BE2C (cell line): Measurements from ENCODE around the gene IL1B.

Experiments
- DNase-seq: peaks from one replicate; pipeline ENCODE4 v3.0.0-alpha.2; 2020
- H3K27me3 ChIP-seq: fragments of 250-450 bp; sonication (Bioruptor Pico); 2 replicates; pipeline ENCODE4 v1.5.1; 2020; ENCODE audit warnings: mild to moderate bottlenecking
- H3K36me3 ChIP-seq: fragments of 250-450 bp; sonication (Bioruptor Pico); 2 replicates; pipeline ENCODE4 v1.5.1; 2020; ENCODE audit warnings: mild to moderate bottlenecking
- H3K4me1 ChIP-seq: fragments of 250-450 bp; sonication (Bioruptor Pico); 2 replicates; pipeline ENCODE4 v1.5.1; 2020
- H3K4me3 ChIP-seq: 2 replicates; pipeline ENCODE4 v1.5.1; 2011; ENCODE audit warnings: low read depth, low read length
- H3K9me3 ChIP-seq: fragments of 250-450 bp; sonication (Bioruptor Pico); 2 replicates; pipeline ENCODE4 v1.5.1; 2020
- CTCF ChIP-seq: IDR thresholded peaks from 2 replicates; pipeline ENCODE4 v1.5.1; 2012; ENCODE audit warnings: mild to moderate bottlenecking, low read depth, low read length

Gene IL1B

DNA sequence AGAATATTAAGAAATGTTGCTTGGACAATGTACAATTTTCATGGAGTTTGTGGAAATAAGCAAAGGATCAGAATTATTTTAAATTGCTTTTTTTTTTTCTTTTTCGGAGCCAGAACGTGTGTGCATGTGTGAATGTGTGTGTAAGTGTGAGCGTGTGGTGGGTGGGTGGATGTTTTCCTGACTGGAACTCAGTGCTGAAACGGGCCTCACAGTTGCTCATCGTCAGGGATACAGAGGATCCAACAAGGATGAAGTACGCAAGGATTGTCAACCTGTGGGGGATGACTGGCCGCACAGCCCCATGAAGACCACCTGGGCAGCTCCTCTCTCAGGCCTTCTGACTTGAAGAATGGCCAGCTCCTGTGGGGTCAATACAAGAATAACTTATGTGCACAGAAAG is 17.5 kb downstream of the IL1B start:
- Histone ChIP-seq H3K27me3 (no peaks in the 10 kb centered on the region), H3K9me3 (no peaks in the 10 kb centered on the region), H3K36me3 (no peaks in the 10 kb centered on the region), H3K4me1 (no peaks in the 10 kb centered on the region), H3K4me3 (no peak overlapping the region)
- DNase-seq = no peak
- no peak for TF ChIP-seq CTCF

DNA sequence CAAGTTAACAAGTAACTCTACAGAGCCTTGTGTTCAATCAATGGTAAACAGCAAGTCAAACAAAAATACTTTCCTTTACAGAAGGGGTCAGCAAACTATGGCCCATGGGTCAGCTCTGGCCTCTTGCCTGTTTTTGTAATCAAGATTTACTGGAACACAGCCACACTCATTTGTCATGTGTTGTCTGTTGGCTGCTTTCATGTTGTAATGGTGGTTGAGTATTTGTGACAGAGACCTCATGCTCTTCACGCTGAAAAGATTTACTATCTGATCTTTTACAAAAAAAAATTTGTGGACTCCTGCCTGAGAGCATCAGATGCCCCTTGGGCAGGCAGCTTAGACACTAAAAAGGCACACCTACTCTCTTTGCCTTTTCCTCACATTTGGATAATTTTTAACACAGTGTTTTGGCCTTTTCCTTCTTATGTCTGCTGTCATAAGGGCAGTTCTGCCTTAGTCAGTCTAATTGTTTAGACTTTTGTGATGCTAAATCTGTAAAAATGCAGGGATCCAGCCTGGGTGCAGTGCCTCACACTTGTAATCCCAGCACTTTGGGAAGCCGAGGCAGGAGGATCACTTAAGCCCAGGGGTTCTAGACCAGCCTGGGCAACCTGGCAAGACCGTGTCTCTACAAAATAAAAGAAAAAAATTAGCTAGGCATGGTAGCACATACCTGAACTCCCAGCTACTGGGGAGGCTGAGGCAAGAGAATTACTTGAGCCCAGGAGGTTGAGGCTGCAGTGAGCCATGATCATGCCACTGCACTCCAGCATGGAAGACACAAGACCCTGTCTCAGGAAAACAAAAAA is 18.3 kb downstream of the IL1B start:
- H3K4me1 ChIP-seq = no peaks in the 10 kb centered on the region
- DNase-seq = no peak
- no peaks in the 10 kb centered on the region for H3K9me3 ChIP-seq
- no peaks in the 10 kb centered on the region for H3K27me3 ChIP-seq
- TF ChIP-seq CTCF = no peak
- no peak overlapping the region for H3K4me3 ChIP-seq
- H3K36me3 ChIP-seq = no peaks in the 10 kb centered on the region

GRCh38 chr2:112817082-112817689 is 19.4 kb downstream of the IL1B start:
- TF ChIP-seq CTCF = no peak
- Histone ChIP-seq H3K36me3 (no peaks in the 10 kb centered on the region), H3K27me3 (no peaks in the 10 kb centered on the region), H3K9me3 (no peaks in the 10 kb centered on the region), H3K4me3 (no peak overlapping the region), H3K4me1 (no peaks in the 10 kb centered on the region)
- no peak for DNase-seq

DNA sequence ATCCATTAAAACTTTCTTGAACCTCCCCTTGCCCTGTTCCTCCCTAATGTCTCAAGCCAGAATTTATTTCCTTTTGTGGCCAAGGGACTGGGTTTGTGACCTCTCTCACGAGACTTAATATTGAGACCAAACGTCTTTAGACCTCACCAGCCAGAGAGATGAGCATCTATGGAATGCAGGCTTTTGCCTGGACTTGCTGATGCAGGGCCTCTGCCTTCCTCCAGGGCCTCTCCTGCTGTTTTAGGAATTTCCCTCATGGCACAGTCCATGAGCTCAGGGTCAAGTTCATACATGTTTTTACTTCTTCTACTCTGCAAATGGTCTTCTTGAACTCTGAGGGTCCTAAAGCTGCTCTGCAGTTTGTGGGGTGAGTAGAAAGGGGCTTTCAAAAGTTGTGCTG is 22.3 kb downstream of the IL1B start:
- no peak for TF ChIP-seq CTCF
- no peaks in the 10 kb centered on the region for H3K9me3 ChIP-seq
- no peak overlapping the region for H3K4me3 ChIP-seq
- H3K27me3 ChIP-seq = no peaks in the 10 kb centered on the region
- no peaks in the 10 kb centered on the region for H3K36me3 ChIP-seq
- H3K4me1 ChIP-seq = no peaks in the 10 kb centered on the region
- DNase-seq = no peak

DNA sequence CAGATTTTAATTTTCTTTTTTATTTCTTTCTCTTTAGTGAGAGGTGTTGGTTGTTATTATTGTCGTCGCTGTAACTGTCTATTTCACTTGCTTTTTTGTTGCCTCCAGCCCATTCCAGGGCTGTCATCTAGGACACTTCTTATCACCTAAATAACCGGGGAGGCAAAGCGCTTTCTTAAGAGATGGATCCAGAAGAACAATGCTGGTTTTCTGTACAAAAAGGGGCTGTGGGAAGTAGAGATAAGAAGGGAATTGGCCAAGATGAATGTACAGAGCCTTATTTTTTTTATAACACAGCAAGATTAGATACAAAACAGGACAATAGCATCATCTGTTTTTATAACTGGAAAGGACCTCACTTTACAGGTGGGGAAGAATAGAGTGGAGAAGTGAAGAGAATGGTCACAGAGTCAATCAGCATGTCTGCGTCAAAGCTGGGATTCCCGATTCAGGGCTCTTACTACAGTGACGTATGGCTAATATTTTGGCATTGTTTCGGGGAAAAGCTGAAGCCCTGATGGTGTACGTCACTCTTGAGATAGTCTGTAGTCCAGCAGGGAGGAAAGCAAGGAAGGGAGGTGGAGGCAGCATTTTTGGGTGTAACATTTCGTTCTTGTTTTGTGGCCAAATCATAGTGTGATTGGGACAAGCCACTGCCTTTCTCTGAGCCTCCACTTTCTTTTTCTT is 23.2 kb downstream of the IL1B start:
- TF ChIP-seq CTCF = no peak
- no peaks in the 10 kb centered on the region for H3K36me3 ChIP-seq
- no peaks in the 10 kb centered on the region for H3K9me3 ChIP-seq
- no peak for DNase-seq
- no peaks in the 10 kb centered on the region for H3K27me3 ChIP-seq
- no peak overlapping the region for H3K4me3 ChIP-seq
- H3K4me1 ChIP-seq = no peaks in the 10 kb centered on the region
